Suprapubic skin (tissue), 4 donors: ENCODE measurements around the gene ALDH3B2.

ENCODE experiments used
- CTCF ChIP-seq, 2 donors: fragments of 200-600 bp in 1 of 2; fragments of 450-650 bp in 1 of 2; sonication (generic) in 1 of 2; IDR thresholded peaks; one replicate each; pipeline ENCODE4 v1.5.1; 2016 to 2019; ENCODE audit warnings: antibody characterized with exemption in 2 of 2, mild to moderate bottlenecking in 1 of 2, moderate library complexity in 1 of 2
- EP300 ChIP-seq: sonication (generic); formaldehyde crosslinking; IDR thresholded peaks from one replicate; pipeline ENCODE4 v1.6.1; 2017; ENCODE audit warnings: antibody characterized with exemption
- POLR2A ChIP-seq, 2 donors: fragments of 450-650 bp; IDR thresholded peaks; one replicate each; pipeline ENCODE4 v1.6.1; 2017; ENCODE audit warnings: antibody characterized with exemption in 2 of 2, mild to moderate bottlenecking in 2 of 2, moderate library complexity in 2 of 2
- POLR2AphosphoS5 ChIP-seq, 3 donors: sonication (generic); formaldehyde crosslinking; IDR thresholded peaks; one replicate each; pipeline ENCODE4 v1.6.1; 2017; ENCODE audit warnings: antibody characterized with exemption in 3 of 3

- no peak for TF ChIP-seq CTCF (IDR thresholded peaks at IDR 0.05)
- no peak for TF ChIP-seq POLR2AphosphoS5 (IDR thresholded peaks at IDR 0.05)
- no peak for TF ChIP-seq POLR2A (IDR thresholded peaks at IDR 0.05)
- no peak for TF ChIP-seq EP300
Observed at GRCh38 chr11:67691149-67691548, 16.7 kb upstream of the ALDH3B2 start.
